ENCODE results near the gene CBX1.
"Not testable (repeated sequence)": the region's sequence is repeated elsewhere in the genome, so short reads cannot be mapped to it uniquely, and the experiment has no call there.

CBX1 gene

GRCh38 chr17:48123111-48123510 is 21.8 kb upstream of the CBX1 start:
- DNase-seq (ENCODE audit: low spot score) = no peak

DNA sequence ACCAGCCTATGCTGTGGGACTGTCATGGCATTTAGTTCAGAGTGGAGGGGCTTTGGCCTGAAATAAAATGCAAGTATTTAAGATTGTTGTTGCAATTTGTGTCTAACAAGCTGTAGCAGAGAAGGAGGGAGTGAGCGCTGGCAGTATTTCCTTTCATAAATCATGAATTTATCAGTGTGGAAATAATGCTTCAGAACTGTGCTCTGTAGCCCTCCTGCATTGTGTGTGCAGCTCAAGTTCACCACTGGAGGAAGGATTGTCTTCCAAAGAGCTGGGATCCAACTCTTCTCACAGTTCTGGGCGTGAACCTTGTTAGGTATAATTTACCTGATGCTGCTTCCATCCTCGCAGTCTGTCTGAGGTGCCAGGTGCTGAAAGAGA is 21.4 kb upstream of the CBX1 start:
- no peak for DNase-seq (ENCODE audit: low spot score)

DNA sequence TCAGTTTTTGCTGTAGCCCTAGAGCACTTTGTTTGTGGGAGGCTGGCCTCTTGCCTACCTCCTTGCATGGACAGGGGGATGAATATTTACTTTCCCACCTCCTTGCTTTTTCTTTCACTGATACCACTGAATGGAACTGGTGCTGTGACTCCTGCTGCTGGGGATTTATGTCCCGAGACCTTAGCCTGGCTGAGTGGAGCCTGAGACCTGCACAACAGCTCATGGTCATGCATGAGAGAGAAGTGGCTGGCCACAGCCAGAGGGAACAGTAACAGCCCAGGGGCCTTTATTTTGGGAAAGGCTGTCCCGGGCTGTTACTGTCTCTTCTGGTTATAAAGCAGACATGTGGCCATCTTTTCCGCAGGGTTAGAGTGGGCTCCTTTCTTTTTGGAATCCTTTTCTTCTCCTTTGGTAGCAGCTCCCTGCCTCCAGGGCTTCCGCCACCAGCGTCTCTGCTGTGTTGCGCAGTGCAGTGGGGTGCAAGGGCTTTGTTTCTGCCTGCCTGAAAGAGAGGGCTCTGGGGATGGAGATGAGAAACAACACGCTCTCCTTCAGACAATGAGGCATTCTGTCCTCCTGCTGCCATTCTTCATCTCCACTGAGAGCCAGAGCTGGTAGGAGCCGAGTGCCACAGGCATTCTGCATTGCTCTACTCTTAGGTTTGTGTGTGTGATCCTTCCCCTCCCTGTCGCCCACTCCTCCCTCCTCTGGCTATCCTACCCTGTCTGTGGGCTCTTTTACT is 20.8 kb upstream of the CBX1 start:
- DNase-seq (ENCODE audit: low spot score) = no peak

DNA sequence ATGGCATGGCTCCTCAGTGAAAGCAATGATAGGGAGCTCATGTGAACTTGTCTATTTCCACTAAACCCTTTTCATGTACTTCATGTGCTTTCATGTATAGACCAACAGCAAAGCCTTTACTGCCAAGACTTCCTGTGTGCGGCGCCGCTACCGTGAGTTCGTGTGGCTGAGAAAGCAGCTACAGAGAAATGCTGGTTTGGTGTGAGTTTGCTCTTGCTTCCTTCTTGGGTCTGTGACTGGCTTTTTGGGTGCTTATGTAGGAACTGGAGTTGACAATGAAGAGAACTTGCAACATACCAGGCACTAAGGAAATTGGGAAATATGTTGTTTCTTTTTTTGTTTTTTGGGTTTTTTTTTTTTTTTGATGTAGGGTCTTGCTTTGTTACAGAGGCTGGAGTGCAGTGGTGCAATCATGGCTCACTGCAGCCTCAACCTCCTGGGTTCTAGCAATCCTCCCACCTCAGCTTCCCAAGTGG is 12.0 kb upstream of the CBX1 start:
- peak; percentile 56 for DNase-seq (ENCODE audit: low spot score)

DNA sequence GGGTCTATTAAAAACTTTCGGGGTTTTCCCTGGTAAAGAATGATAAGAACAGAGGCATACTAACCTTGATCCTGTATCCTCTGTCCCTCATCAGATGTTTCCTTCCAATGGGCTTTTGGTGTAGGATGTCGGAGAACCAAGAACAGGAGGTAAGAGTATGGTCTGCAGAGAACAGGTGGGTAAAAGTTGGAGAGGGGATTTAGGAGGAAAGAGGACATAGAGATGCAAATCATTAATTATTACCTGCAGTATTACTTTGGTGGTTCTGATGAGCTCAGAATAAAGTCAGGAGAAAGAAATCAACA is 10.6 kb upstream of the CBX1 start:
- no peak for DNase-seq (ENCODE audit: low spot score)

DNA sequence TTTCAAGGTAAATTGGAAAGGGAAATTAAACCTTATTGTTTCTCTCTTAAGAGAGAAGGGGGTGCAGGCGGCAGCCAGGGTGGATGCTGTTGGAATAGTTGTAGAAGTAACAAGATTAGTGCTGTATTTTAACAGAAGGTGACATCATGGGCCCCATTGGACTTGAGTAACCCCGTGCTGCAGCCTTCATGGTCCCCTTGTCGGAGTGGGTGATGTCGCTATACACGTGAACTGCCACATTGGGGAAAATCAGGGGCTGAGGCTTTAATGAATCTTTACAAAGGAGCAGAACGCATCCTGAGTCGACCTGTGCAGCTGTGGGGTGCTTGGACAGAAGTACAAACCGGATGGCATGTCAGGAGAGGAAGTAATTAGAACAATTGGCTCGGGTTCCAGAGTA is 9.5 kb upstream of the CBX1 start:
- DNase-seq (ENCODE audit: low spot score) = no peak

- DNase-seq (ENCODE audit: low spot score) = peak; percentile 91
Observed at GRCh38 chr17:48107137-48108055, 6.1 kb upstream of the CBX1 start, which contains the start of gene SNX11. SNX11 (plus strand) TSS chr17:48107766; CDS start chr17:48112044, 4,278 bp downstream.

GRCh38 chr17:48106802-48107136 is 5.5 kb upstream of the CBX1 start:
- DNase-seq (ENCODE audit: low spot score) = no peak

DNA sequence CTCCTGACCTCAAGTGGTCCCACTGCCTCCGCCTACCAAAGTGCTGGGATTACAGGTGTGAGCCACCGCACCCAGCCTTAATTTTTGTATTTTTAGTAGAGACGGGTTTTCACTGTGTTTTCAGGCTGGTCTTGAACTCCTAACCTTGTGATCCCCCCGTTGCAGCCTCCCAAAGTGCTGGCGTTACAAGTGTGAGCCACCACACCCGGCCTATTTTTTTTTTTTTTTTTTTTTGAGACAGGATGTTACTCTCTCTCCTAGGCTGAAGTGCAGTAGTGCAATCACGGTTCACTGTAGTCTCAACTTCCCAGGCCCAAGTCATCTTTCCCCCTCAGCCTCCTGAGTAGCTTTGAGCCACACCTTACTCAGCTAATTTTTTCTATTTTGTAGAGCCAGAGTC is 3.2 kb upstream of the CBX1 start:
- DNase-seq (ENCODE audit: low spot score) = no peak

- DNase-seq (ENCODE audit: low spot score) = peak; percentile 10
Observed at GRCh38 chr17:48102798-48103715, 1.8 kb upstream of the CBX1 start.

DNA sequence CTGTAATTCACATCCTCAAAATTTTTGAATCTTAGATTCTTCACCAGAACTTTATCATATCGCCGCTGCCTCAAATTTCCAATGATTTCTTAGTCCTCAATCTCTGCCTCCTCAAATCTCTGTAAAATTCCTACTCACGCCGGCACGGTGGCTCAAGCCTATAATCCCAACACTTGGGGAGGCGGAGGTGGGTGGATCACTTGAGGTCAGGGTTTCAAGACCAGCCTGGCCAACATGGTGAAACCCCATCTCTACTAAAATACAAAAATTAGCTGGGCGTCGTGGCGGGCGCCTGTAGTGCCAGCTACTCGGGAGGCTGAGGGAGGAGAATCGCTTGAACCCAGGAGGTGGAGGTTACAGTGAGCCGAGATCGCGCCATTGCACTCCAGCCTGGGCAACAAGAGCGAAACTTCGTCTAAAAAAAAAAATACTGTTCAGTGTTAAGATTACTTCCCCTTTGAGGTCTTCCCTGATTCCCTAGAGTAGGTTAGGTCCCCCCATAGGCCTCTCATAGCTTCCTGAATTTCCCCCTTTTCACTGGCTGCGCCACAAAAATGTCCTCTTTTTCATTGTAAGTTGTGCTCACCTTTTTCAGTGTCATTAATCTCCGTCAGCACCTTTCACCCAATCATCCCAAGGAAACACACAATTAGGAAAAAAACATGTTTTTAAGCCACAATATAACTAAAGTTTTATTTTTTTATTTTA is 919 bp upstream of the CBX1 start:
- no peak for DNase-seq (ENCODE audit: low spot score)

- no peak for DNase-seq (ENCODE audit: low spot score)
Observed at GRCh38 chr17:48100591-48101011, 677 bp downstream of the CBX1 start.

- DNase-seq (ENCODE audit: low spot score) = no peak
Observed at GRCh38 chr17:48100160-48100559, 1.1 kb downstream of the CBX1 start.

- no peak for DNase-seq (ENCODE audit: low spot score)
Observed at GRCh38 chr17:48095611-48096010, 5.7 kb downstream of the CBX1 start.

DNA sequence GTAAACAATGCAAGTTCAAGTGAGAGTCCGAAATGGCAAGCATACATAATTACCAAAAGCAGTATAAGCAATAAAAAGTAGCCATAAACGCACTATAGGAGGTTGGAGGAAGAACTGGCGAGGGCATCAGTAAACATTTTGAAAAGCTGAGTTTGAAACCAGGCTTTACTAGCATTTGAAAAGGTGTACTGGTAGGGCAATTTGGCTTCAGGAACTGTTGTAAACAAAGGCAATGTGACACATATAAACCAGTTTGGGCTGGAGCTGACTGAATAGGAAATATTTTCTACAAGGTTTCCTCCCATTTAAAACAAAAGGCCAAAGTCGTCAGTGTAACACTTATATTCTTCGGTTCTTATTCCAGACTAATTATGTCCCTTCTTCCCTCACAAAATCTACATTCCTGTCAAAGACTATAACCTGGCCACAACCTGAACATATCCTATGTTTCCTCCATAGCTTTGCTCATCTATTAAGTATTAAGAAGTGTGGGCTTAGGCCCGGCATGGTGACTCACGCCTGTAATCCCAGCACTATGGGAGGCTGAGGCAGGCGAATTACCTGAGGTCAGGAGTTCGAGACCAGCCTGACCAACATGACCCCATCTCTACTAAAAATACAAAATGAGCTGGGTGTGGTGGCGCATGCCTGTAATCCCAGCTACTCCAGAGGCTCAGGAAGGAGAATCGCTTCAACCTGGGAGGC is 7.8 kb downstream of the CBX1 start:
- DNase-seq (ENCODE audit: low spot score) = no peak

GRCh38 chr17:48084932-48085331 is 16.3 kb downstream of the CBX1 start:
- no peak for DNase-seq (ENCODE audit: low spot score)

DNA sequence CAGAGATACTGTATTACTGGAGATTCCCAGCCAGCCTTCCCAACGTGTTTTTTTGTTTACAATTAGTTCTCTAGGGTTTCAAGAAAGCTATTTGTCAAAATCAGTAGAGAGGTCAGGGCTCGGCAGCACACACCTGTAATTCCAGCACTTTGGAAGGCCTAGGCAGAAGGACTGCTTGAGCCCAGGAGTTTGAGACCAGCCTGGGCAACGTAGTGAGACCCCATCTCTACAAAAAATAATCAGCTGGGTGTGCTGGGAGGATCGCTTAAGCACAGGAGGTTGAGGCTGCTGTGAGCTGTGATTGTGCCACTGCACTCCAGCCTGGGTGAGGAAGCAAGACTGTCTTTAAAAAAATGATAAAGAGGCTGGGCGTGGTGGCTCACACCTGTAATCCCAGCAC is 19.4 kb downstream of the CBX1 start:
- DNase-seq (ENCODE audit: low spot score) = no peak

DNA sequence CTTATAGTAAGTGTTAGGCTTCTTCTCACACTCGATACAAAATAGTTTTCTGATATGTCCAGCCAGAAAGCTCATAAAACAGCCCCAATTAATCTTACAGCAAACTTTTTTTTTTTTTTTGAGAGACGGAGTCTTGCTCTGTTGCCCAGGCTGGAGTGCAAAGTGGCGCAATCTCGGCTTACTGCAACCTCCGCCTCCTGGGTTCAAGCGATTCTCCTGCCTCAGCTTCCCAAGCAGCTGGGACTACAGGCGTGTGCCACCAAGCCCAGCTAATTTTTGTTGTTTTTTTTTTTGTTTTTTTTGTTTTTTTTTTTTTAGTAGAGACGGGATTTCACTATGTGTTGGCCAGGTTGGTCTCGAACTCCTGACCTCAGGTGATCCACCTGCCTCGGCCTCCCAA is 24.1 kb downstream of the CBX1 start:
- not testable (repeated sequence) for DNase-seq (ENCODE audit: low spot score)

DNA sequence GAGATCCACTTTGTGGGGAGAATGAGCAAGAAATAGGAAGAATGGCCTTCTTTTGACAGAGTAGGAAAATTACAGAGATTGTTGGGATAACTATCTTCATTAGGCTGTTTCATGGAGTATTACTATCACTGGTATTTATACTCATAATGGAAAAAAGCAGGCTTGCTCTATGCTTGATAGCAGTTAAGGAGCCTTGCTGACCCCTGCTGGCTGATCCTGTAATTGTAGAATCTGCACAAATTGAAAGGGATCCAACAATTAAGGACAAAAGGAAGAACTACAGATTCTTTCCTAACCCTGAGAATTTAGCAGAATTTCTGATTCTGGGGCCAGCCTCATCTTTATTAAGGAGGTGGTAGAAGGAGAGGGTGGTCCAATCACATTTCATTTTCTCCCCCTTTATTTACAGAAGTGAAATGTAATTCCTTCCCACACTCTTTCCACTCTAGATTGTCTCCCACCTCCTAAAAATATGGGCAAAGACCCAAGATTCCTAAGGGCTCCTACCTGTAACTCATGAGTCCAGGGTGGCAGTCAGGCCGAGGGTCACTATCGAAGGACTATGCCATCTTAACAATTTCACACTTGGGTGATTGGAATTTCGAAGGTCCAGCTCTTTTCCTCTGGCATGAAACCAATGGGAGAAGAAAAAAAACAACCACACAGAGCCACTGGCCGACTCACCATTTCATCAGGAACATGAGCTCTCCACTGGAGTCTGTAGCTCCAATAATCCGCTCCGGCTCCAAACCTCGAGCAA is 26.8 kb downstream of the CBX1 start:
- DNase-seq (ENCODE audit: low spot score) = peak; percentile 80

DNA sequence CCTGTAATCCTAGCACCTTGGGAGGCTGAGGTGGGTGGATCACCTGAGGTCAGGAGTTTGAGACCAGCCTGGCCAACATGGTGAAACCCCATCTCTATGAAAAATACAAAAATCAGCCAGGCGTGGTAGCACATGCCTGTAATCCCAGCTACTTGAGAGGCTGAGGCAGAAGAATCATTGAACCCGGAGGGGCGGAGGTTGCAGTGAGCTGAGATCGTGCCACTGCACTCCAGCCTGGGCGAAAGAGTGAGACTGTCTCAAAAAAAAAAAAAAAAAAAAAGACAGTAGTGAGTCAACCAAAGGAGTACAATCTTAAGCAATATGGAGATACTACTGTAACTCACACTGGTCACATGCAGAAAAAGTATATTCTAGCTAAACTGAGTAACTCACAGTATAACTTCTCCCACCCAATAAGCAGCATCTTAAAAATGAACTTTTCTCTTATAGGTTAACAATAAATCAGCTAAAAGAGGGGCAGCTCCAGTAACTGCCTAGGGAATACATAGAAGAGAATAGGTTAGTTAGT is 27.6 kb downstream of the CBX1 start:
- not testable (repeated sequence) for DNase-seq (ENCODE audit: low spot score)

All from CD4-positive, alpha-beta T cell treated with Interleukin-15 for 4 hours (primary cell).